HCT116 (cell line): ENCODE data around the gene DBN1. TPM values are rescaled to one million over a fixed set of nuclear protein-coding genes. Genes with fewer than 3 reads are reported as not detected.

Source experiments
- ATAC-seq: fragments of 200-7000 bp; cut with Tn5 transposase; 2 replicates; pipeline ENCODE4 v1.9.1; 2020; ENCODE audit warnings: mild to moderate bottlenecking, moderate library complexity
- BruUV-seq: library from RNA; stranded (reverse); fragments of 400-500 nt; replicated peaks from 2 replicates; lab custom pipeline; 2021; lab: Mats Ljungman, UMichigan
- CTCF ChIA-PET: fragments of 300-600 bp; sonication (Branson Sonifier 250); formaldehyde crosslinking; loops from one replicate; lab custom pipeline; 2021; ENCODE audit warnings: antibody characterized with exemption; lab: Charles Lee
- POLR2A ChIA-PET: fragments of 300-600, 350-600 bp; sonication (Branson Sonifier 250); formaldehyde crosslinking; loops from one replicate; lab custom pipeline; 2021; ENCODE audit warnings: antibody characterized with exemption; lab: Charles Lee
- RAD21 ChIA-PET, 2 experiments: fragments of 300-600 bp; sonication (Branson Sonifier 250); formaldehyde crosslinking; loops; one replicate each; lab custom pipeline; 2023; ENCODE audit warnings: low total read pairs in 2 of 2; ENCODE audit not compliant: uncharacterized antibody in 2 of 2, unreplicated experiment in 2 of 2, low non-redundant PET in 1 of 2; lab: Charles Lee
- DNase-seq: peaks from one replicate; pipeline ENCODE4 v3.0.0-alpha.2; 2010; ENCODE audit warnings: low read depth, low spot score
- H2AFZ ChIP-seq: fragments of 200-600 bp; shearing (Covaris generic), sonication (generic); 2 replicates; pipeline ENCODE4 v1.6.1; 2017; ENCODE audit warnings: low read depth, mixed run types, mixed read lengths, antibody characterized with exemption, low read length; ENCODE audit not compliant: poor library complexity, severe bottlenecking
- H3K27ac ChIP-seq: 2 replicates; pipeline ENCODE4 v1.5.1; 2012; ENCODE audit warnings: low read depth, low read length
- H3K27me3 ChIP-seq: fragments of 200-600 bp; sonication (generic); 2 replicates; pipeline ENCODE4 v1.6.1; 2016; ENCODE audit warnings: mixed run types, low read length, mixed read lengths; ENCODE audit not compliant: insufficient read depth
- H3K36me3 ChIP-seq, 2 experiments: fragments of 200-500 bp in 1 of 2; fragments of 200-600 bp in 1 of 2; sonication (Bioruptor generic) in 1 of 2; sonication (generic) in 1 of 2; 2 replicates each; pipeline versions ENCODE4 v1.5.1 to v1.6.1; 2014 to 2016; ENCODE audit warnings: low read length in 2 of 2, inconsistent platforms in 1 of 2, mixed read lengths in 1 of 2, mixed run types in 1 of 2; ENCODE audit not compliant: insufficient read depth in 2 of 2, control insufficient read depth in 1 of 2
- H3K4me1 ChIP-seq, 2 experiments: fragments of 200-600 bp in 1 of 2; sonication (generic) in 1 of 2; 2 replicates each; pipeline versions ENCODE4 v1.5.1 to v1.6.1; 2012 to 2017; ENCODE audit warnings: low read length in 2 of 2, inconsistent platforms in 1 of 2, mild to moderate bottlenecking in 1 of 2, mixed read lengths in 1 of 2, mixed run types in 1 of 2, moderate library complexity in 1 of 2; ENCODE audit not compliant: insufficient read depth in 2 of 2, control insufficient read depth in 1 of 2
- H3K4me2 ChIP-seq: fragments of 200-600 bp; sonication (generic); 2 replicates; pipeline ENCODE4 v1.6.1; 2017; ENCODE audit warnings: mixed run types, low read length, mixed read lengths
- H3K4me3 ChIP-seq, 2 experiments: fragments of 200-600 bp in 1 of 2; sonication (generic) in 1 of 2; replicated peaks in 1 of 2; 2 replicates each; pipeline ENCODE4 v1.5.1; 2011 to 2016; ENCODE audit warnings: low read length in 2 of 2, control low read depth in 1 of 2, low read depth in 1 of 2, mild to moderate bottlenecking in 1 of 2, mixed read lengths in 1 of 2, mixed run types in 1 of 2
- H3K79me2 ChIP-seq: fragments of 200-600 bp; sonication (generic); 2 replicates; pipeline ENCODE4 v1.6.1; 2017; ENCODE audit warnings: mild to moderate bottlenecking, mixed run types, low read length, moderate library complexity, mixed read lengths; ENCODE audit not compliant: insufficient read depth
- H3K9ac ChIP-seq: fragments of 200-600 bp; sonication (generic); 2 replicates; pipeline ENCODE4 v1.6.1; 2016; ENCODE audit warnings: low read length, mixed read lengths
- H3K9me2 ChIP-seq: fragments of 200-600 bp; sonication (generic), shearing (Covaris generic); 2 replicates; pipeline ENCODE4 v1.6.1; 2017; ENCODE audit warnings: mixed run types, mild to moderate bottlenecking, moderate library complexity; ENCODE audit not compliant: insufficient read depth
- H3K9me3 ChIP-seq, 2 experiments: fragments of 200-500 bp in 1 of 2; fragments of 200-600 bp in 1 of 2; sonication (Bioruptor generic) in 1 of 2; sonication (generic) in 1 of 2; 2 replicates each; pipeline ENCODE4 v1.6.1; 2014 to 2017; ENCODE audit warnings: low read length in 2 of 2, mixed read lengths in 2 of 2, inconsistent platforms in 1 of 2, low read depth in 1 of 2, mild to moderate bottlenecking in 1 of 2, mixed run types in 1 of 2, moderate library complexity in 1 of 2; ENCODE audit not compliant: control insufficient read depth in 1 of 2, insufficient read depth in 1 of 2
- H4K20me1 ChIP-seq: fragments of 200-600 bp; sonication (generic), shearing (Covaris generic); 2 replicates; pipeline ENCODE4 v1.6.1; 2017; ENCODE audit warnings: mixed run types, mild to moderate bottlenecking, moderate library complexity; ENCODE audit not compliant: insufficient read depth
- CBX3 ChIP-seq: IDR thresholded peaks from 2 replicates; pipeline ENCODE4 v1.6.1; 2012; ENCODE audit warnings: low read depth
- CEBPB ChIP-seq: IDR thresholded peaks from 2 replicates; pipeline ENCODE4 v1.6.1; 2012; ENCODE audit warnings: low read depth
- EGR1 ChIP-seq: IDR thresholded peaks from 2 replicates; pipeline ENCODE4 v1.6.1; 2012; ENCODE audit warnings: low read depth
- ELF1 ChIP-seq: IDR thresholded peaks from 2 replicates; pipeline ENCODE4 v1.6.1; 2012; ENCODE audit warnings: low read depth, borderline replicate concordance
- EZH2 ChIP-seq: fragments of 200-600 bp; sonication (generic); IDR thresholded peaks from 2 replicates; pipeline ENCODE4 v1.6.1; 2017; ENCODE audit warnings: antibody characterized with exemption, mixed run types
- EZH2phosphoT487 ChIP-seq: fragments of 200-600 bp; IDR thresholded peaks from 2 replicates; pipeline ENCODE4 v1.6.1; 2018; ENCODE audit warnings: antibody characterized with exemption, borderline replicate concordance
- FOSL1 ChIP-seq: IDR thresholded peaks from 2 replicates; pipeline ENCODE4 v1.6.1; 2012; ENCODE audit warnings: low read depth
- JUND ChIP-seq: IDR thresholded peaks from 2 replicates; pipeline ENCODE4 v1.6.1; 2012
- MAX ChIP-seq: IDR thresholded peaks from 2 replicates; pipeline ENCODE4 v1.6.1; 2012
- POLR2AphosphoS5 ChIP-seq: IDR thresholded peaks from 2 replicates; pipeline ENCODE4 v1.6.1; 2011; ENCODE audit warnings: mild to moderate bottlenecking, low read depth, low read length, moderate library complexity
- RAD21 ChIP-seq: IDR thresholded peaks from 2 replicates; pipeline ENCODE4 v1.6.1; 2012; ENCODE audit warnings: low read depth, mild to moderate bottlenecking
- REST ChIP-seq: IDR thresholded peaks from 2 replicates; pipeline ENCODE4 v1.6.1; 2012; ENCODE audit warnings: low read depth
- SIN3A ChIP-seq: IDR thresholded peaks from 2 replicates; pipeline ENCODE4 v1.6.1; 2012; ENCODE audit warnings: low read depth
- SP1 ChIP-seq: IDR thresholded peaks from 2 replicates; pipeline ENCODE4 v1.6.1; 2012; ENCODE audit warnings: low read depth
- TCF7L2 ChIP-seq: IDR thresholded peaks from 2 replicates; pipeline ENCODE4 v1.7.0; 2011; ENCODE audit warnings: borderline replicate concordance, inconsistent platforms; ENCODE audit not compliant: insufficient read depth, insufficient read length; ENCODE audit errors: extremely low read depth
- YY1 ChIP-seq: IDR thresholded peaks from 2 replicates; pipeline ENCODE4 v1.6.1; 2011; ENCODE audit warnings: low read length, low read depth, moderate library complexity, mild to moderate bottlenecking; ENCODE audit not compliant: insufficient replicate concordance; ENCODE audit errors: extremely low read depth
- ZBTB33 ChIP-seq: IDR thresholded peaks from 2 replicates; pipeline ENCODE4 v1.6.1; 2011; ENCODE audit warnings: mild to moderate bottlenecking, low read length, moderate library complexity; ENCODE audit not compliant: insufficient replicate concordance; ENCODE audit errors: extremely low read depth
- ZFX ChIP-seq: fragments of 450-650 bp; IDR thresholded peaks from 2 replicates; pipeline ENCODE4 v1.6.1; 2017
- ZNF274 ChIP-seq: fragments of 200-500 bp; sonication (Bioruptor generic); IDR thresholded peaks from 2 replicates; pipeline ENCODE4 v1.6.1; 2014; ENCODE audit warnings: mild to moderate bottlenecking, low read depth, low read length, inconsistent platforms
- intact Hi-C: fragments of 100-400 bp; cut with micrococcal nuclease; formaldehyde crosslinking; loops from 2 replicates; pipeline ENCODE4 v1.10.0; 2022
- total RNA-seq: library from RNA; stranded (reverse); gene quantifications from one replicate; pipeline ENCODE4 v1.2.1, GENCODE V29; 2021; ENCODE audit not compliant: unreplicated experiment

DBN1 gene
- total RNA-seq, 1 experiment from 2014 or later = 144 TPM

- no peaks in the 10 kb centered on the region for H3K27me3 ChIP-seq
- no peaks in the 10 kb centered on the region for H3K9me3 ChIP-seq
- ChIA-PET CTCF (no interaction called here), POLR2A (no interaction called here), RAD21 (no interaction called here)
- intact Hi-C loops = loop anchor here (5.0 kb wide), 1 partner anchor 201 kb away; the partner anchor contains the start of genes PRELID1 and RAB24
- H3K4me2 ChIP-seq = no peak overlapping the region
- no peaks in the 10 kb centered on the region for H4K20me1 ChIP-seq
- H3K4me1 ChIP-seq = peaks cover 4 to 11% of the 10 kb centered on the region in 2 experiments; a peak in 3 of 4 replicates
- no peak overlapping the region for H3K9ac ChIP-seq
- BruUV-seq = no TSS peak
- no peaks in the 10 kb centered on the region for H3K9me2 ChIP-seq
- H3K79me2 ChIP-seq = no peaks in the 10 kb centered on the region
- no peak overlapping the region for H3K4me3 ChIP-seq
- DNase-seq = no peak
- no peak for ATAC-seq
- no peaks in the 10 kb centered on the region for H3K36me3 ChIP-seq
- no peak overlapping the region for H2AFZ ChIP-seq
- H3K27ac ChIP-seq = no peak overlapping the region
- TF ChIP-seq EGR1 (no peak), JUND (no peak), YY1 (no peak), CBX3 (no peak), FOSL1 (no peak), TCF7L2 (no peak), REST (no peak), RAD21 (no peak), SP1 (no peak), CEBPB (no peak), SIN3A (no peak), MAX (no peak), EZH2 (no peak), ZFX (no peak), ZBTB33 (no peak), EZH2phosphoT487 (no peak), ZNF274 (no peak), ELF1 (no peak), POLR2AphosphoS5 (no peak)
These were observed 30.1 kb upstream of the DBN1 start for GRCh38 chr5:177503351-177504085.
